Adipocyte (in vitro differentiated cells): ENCODE data around the gene FIS1.
A peak's percentile ranks its signal among the peaks of the same experiment; 100 is the strongest.

ENCODE experiments used
- DNase-seq: peaks from one replicate; pipeline ENCODE4 v3.0.0-alpha.2; 2015; ENCODE audit warnings: low read depth
- H3K27me3 ChIP-seq: replicated peaks from 2 replicates; pipeline ENCODE4 v1.7.0; 2013; ENCODE audit warnings: mild to moderate bottlenecking, low read length, moderate library complexity; ENCODE audit not compliant: control insufficient read depth, insufficient read depth
- H3K36me3 ChIP-seq: 2 replicates; pipeline ENCODE4 v1.7.0; 2013; ENCODE audit warnings: low read length, mild to moderate bottlenecking, moderate library complexity; ENCODE audit not compliant: control insufficient read depth, insufficient read depth, severe bottlenecking
- H3K4me1 ChIP-seq: 2 replicates; pipeline ENCODE4 v1.7.0; 2013; ENCODE audit warnings: mild to moderate bottlenecking, low read length, moderate library complexity; ENCODE audit not compliant: control insufficient read depth, insufficient read depth
- H3K4me3 ChIP-seq: 2 replicates; pipeline ENCODE4 v1.7.0; 2013; ENCODE audit warnings: mild to moderate bottlenecking, low read length, moderate library complexity
- H3K9ac ChIP-seq: 2 replicates; pipeline ENCODE4 v1.7.0; 2013; ENCODE audit warnings: mild to moderate bottlenecking, low read length, moderate library complexity
- H3K9me3 ChIP-seq: 2 replicates; pipeline ENCODE4 v1.7.0; 2013; ENCODE audit warnings: mild to moderate bottlenecking, low read length, moderate library complexity; ENCODE audit not compliant: control insufficient read depth

Gene FIS1

DNA sequence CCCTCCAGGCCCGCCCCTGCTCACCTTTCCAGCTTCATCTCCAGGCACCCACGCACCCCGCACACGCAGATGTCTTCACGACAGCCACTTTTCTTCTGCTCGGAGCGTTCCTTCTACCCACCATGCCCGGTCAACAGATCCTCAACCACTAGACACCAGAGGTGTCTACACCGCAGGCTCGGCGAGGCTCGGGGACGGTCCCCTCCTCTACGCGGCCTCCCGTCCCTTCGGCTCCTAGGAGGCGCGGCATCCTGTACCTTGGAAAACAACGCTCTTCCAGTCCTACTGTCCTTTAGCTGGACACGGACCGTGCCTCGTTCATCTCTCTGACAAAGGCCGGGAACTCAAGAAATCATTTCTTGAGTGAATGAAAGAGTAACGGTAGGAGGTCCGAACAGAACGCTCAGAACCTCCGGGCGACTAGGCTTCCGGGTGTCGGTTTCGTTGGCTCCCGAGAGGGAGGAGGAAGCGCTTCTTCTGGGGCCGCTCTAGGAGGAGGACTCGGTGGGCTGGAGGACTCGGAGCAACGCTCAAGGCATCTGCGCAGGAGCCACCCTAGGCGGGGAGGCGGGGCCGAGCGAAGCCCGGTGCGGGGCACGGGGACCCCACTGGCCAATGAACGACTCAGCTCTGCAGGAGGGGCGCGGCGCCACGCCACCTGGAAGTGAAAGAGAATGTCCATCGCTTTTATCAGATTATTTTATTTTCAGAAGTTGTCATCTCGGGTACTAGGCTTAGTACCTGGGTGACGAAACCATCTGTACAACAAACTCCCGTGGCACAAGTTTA lies 7.2 kb upstream of the FIS1 start:
- DNase-seq: peak; percentile 100
- peak overlapping the region; percentile 100 for H3K4me3 ChIP-seq

GRCh38 chr7:101250324-101250723 lies 5.4 kb upstream of the FIS1 start:
- Histone ChIP-seq H3K4me1 (peaks cover 21% of the 10 kb centered on the region), H3K27me3 (no peaks in the 10 kb centered on the region), H3K36me3 (peaks cover 8% of the 10 kb centered on the region), H3K9ac (no peak overlapping the region), H3K9me3 (no peaks in the 10 kb centered on the region), H3K4me3 (peak overlapping the region; percentile 100)
- no peak for DNase-seq

More for the DNA sequence above, 7.2 kb upstream of the FIS1 start:
- Histone ChIP-seq H3K9me3 (no peaks in the 10 kb centered on the region), H3K27me3 (peaks cover 6% of the 10 kb centered on the region), H3K36me3 (peaks cover 8% of the 10 kb centered on the region), H3K4me1 (peaks cover 14% of the 10 kb centered on the region), H3K9ac (peak overlapping the region; percentile 98)

- H3K4me1 ChIP-seq: peaks cover 31% of the 10 kb centered on the region
- H3K36me3 ChIP-seq: peaks cover 8% of the 10 kb centered on the region
- no peaks in the 10 kb centered on the region for H3K27me3 ChIP-seq
- no peak overlapping the region for H3K4me3 ChIP-seq
- no peaks in the 10 kb centered on the region for H3K9me3 ChIP-seq
- no peak overlapping the region for H3K9ac ChIP-seq
- DNase-seq: no peak
Observed at GRCh38 chr7:101248276-101248675, 3.4 kb upstream of the FIS1 start.

GRCh38 chr7:101245147-101245668 lies 327 bp upstream of the FIS1 start:
- H3K4me3 ChIP-seq: peak overlapping the region; percentile 85
- no peak for DNase-seq
- H3K4me1 ChIP-seq: peaks cover 43% of the 10 kb centered on the region

GRCh38 chr7:101243646-101244374 lies 1.1 kb downstream of the FIS1 start:
- peak overlapping the region; percentile 89 for H3K9ac ChIP-seq
- peaks cover 53% of the 10 kb centered on the region for H3K4me1 ChIP-seq
- H3K4me3 ChIP-seq: peak overlapping the region; percentile 85
- H3K36me3 ChIP-seq: peaks cover 12% of the 10 kb centered on the region
- DNase-seq: no peak
- H3K9me3 ChIP-seq: no peaks in the 10 kb centered on the region
- H3K27me3 ChIP-seq: no peaks in the 10 kb centered on the region

More at GRCh38 chr7:101245147-101245668, 327 bp upstream of the FIS1 start:
- Histone ChIP-seq H3K9me3 (no peaks in the 10 kb centered on the region), H3K36me3 (peaks cover 8% of the 10 kb centered on the region), H3K27me3 (no peaks in the 10 kb centered on the region), H3K9ac (peak overlapping the region; percentile 89)

DNA sequence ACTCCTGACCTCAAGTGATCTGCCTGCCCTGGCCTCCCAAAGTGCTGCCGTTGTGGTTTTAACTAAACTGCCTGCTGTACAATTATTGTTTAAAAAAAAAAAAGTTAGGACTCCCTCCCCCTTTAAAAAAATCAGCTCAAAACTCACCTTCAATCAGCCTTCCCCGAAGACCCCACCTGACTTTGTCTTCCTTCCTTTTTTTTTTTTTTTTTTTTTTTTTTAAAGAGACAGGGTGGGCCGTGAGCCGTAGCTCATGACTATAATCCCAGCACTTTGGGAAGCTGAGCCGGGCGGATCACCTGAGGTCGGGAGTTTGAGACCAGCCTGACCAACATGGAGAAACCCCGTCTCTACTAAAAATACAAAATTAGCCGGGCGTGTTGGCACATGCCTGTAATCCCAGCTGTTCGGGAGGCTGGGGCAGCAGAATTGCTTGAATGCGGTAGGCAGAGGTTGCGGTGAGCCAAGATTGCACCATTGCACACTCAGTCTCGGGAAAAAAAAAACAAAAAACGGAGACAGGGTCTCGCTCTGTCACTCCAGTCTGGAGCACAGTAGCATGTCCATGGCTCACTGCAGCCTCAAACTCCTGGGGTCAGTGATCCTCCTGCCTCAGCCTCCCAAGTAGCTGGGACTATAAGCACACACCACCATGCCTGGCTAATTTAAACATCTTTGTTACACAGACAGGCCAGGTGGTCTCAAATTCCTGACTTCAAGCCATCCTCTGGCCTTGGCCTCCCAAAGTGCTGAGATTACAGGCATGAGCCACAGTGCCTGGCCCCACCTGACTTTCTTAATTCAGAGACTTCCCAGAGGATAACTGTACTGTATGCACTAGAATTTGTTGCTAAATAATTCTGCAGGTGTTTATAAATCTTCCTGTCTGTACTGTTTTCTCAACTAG lies 3.2 kb downstream of the FIS1 start:
- peaks cover 73% of the 10 kb centered on the region for H3K4me1 ChIP-seq
- DNase-seq: no peak
- no peaks in the 10 kb centered on the region for H3K27me3 ChIP-seq
- peaks cover 7% of the 10 kb centered on the region for H3K36me3 ChIP-seq
- no peak overlapping the region for H3K4me3 ChIP-seq
- H3K9ac ChIP-seq: no peak overlapping the region
- no peaks in the 10 kb centered on the region for H3K9me3 ChIP-seq

GRCh38 chr7:101241015-101241363 lies 3.9 kb downstream of the FIS1 start:
- no peaks in the 10 kb centered on the region for H3K27me3 ChIP-seq
- H3K9ac ChIP-seq: no peak overlapping the region
- peaks cover 73% of the 10 kb centered on the region for H3K4me1 ChIP-seq
- H3K36me3 ChIP-seq: peaks cover 11% of the 10 kb centered on the region
- no peak for DNase-seq
- no peak overlapping the region for H3K4me3 ChIP-seq
- no peaks in the 10 kb centered on the region for H3K9me3 ChIP-seq

GRCh38 chr7:101240226-101241014 lies 4.5 kb downstream of the FIS1 start:
- peak overlapping the region; percentile 14 for H3K9ac ChIP-seq

DNA sequence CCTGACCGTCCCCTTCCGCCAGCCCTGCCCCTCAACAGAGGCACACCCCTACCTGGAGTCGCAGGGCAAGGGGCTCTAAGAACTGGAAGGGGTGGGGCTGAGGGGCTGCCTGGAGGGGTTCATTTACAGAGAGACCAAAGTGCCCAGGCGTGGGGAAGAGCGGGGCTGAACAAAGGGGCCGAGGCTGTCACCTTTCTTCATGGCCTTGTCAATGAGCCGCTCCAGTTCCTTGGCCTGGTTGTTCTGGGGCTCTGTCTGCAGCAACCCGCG lies 5.0 kb downstream of the FIS1 start:
- no peaks in the 10 kb centered on the region for H3K27me3 ChIP-seq
- no peak overlapping the region for H3K9ac ChIP-seq
- DNase-seq: no peak
- H3K4me1 ChIP-seq: peaks cover 63% of the 10 kb centered on the region
- H3K36me3 ChIP-seq: peaks cover 11% of the 10 kb centered on the region
- H3K4me3 ChIP-seq: no peak overlapping the region
- no peaks in the 10 kb centered on the region for H3K9me3 ChIP-seq

More at GRCh38 chr7:101240226-101241014, 4.5 kb downstream of the FIS1 start:
- peaks cover 67% of the 10 kb centered on the region for H3K4me1 ChIP-seq
- DNase-seq: no peak
- H3K9me3 ChIP-seq: no peaks in the 10 kb centered on the region
- no peak overlapping the region for H3K4me3 ChIP-seq
- H3K36me3 ChIP-seq: peaks cover 11% of the 10 kb centered on the region
- no peaks in the 10 kb centered on the region for H3K27me3 ChIP-seq

- no peak for DNase-seq
- H3K9ac ChIP-seq: peak overlapping the region; percentile 24
- no peak overlapping the region for H3K4me3 ChIP-seq
- no peaks in the 10 kb centered on the region for H3K9me3 ChIP-seq
- H3K27me3 ChIP-seq: no peaks in the 10 kb centered on the region
- H3K4me1 ChIP-seq: peaks cover 63% of the 10 kb centered on the region
- H3K36me3 ChIP-seq: peaks cover 11% of the 10 kb centered on the region
Observed at GRCh38 chr7:101239191-101239950, 5.5 kb downstream of the FIS1 start.
